ENCODE results near the gene PEX7. TPM values are rescaled to one million over a fixed set of nuclear protein-coding genes. Genes with fewer than 3 reads are reported as not detected.

The PEX7 gene
- total RNA-seq, 1 experiment from 2014 or later: 8.1 TPM

DNA sequence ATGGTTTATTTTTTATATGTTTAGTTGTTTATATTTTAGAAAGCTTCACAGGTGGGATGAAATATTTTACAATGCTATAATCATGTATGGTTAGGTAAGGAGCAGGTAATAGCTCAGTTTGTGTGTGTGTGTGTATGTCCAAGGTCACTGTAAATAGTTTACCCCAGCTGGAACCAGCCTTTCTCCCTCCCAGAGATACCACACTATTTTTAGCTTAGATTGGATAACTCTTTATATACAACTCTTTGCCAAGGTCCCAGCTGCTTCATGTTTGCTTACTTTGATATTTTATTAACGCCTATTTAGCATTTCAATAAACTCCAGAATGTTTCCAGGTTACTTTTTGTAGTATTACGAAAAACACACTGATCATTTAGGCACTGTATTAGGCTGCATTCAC is 1.8 kb upstream of the PEX7 start (continued):
- TF ChIP-seq, protein P1, sequence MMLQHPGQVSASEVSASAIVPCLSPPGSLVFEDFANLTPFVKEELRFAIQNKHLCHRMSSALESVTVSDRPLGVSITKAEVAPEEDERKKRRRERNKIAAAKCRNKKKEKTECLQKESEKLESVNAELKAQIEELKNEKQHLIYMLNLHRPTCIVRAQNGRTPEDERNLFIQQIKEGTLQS (IDR thresholded peaks at IDR 0.05): no peak

- Histone ChIP-seq H3K79me2 (ENCODE audit: insufficient read depth, low read length) (peaks cover 10% of the 10 kb centered on the region; the same call in 1 of the 2 replicates), H3K9ac (ENCODE audit: low read length) (peak overlapping the region; percentile 81), H2AFZ (ENCODE audit: low read depth, low read length, poor library complexity, severe bottlenecking) (peak overlapping the region; percentile 49), H3K4me2 (ENCODE audit: low read length) (peak overlapping the region; percentile 74), H3K9me3 (ENCODE audit: control insufficient read depth in 1 of 2, insufficient read depth in 1 of 2, low read depth in 1 of 2, low read length in 2 of 2) (no peaks in the 10 kb centered on the region), H3K27me3 (ENCODE audit: insufficient read depth, low read length) (no peaks in the 10 kb centered on the region), H3K9me2 (ENCODE audit: insufficient read depth) (no peaks in the 10 kb centered on the region), H4K20me1 (ENCODE audit: insufficient read depth) (no peaks in the 10 kb centered on the region), H3K36me3 (ENCODE audit: control insufficient read depth in 1 of 2, insufficient read depth in 2 of 2, low read length in 2 of 2) (peaks cover 0 to 10% of the 10 kb centered on the region in 2 experiments; a peak in 2 of 4 replicates), H3K27ac (ENCODE audit: low read depth, low read length) (peak overlapping the region; percentile 45), H3K4me1 (ENCODE audit: control insufficient read depth in 1 of 2, insufficient read depth in 2 of 2, low read length in 2 of 2) (peaks cover 4 to 14% of the 10 kb centered on the region in 2 experiments; a peak in 3 of 4 replicates), H3K4me3 (replicated peaks in 1 of 2; ENCODE audit: low read depth in 1 of 2, low read length in 2 of 2) (peak overlapping the region; percentile 60 to 63)
- DNase-seq (ENCODE audit: low read depth, low spot score) (no peak), ATAC-seq (peak; percentile 6; the same call in 1 of the 2 replicates)
- intact Hi-C loops (cut with micrococcal nuclease): no loop called here
- BruUV-seq (replicated peaks): TSS peak; percentile 83
- ChIA-PET CTCF (interaction anchor here (1.0 kb wide), 1 partner anchor 210 kb away, joined by 3 read pairs; no protein-coding TSS in a partner anchor), RAD21 (ENCODE audit: low non-redundant PET in 1 of 2, low total read pairs in 2 of 2, uncharacterized antibody in 2 of 2, unreplicated experiment in 2 of 2) (no interaction called here), POLR2A (no interaction called here)
- TF ChIP-seq POLR2AphosphoS5 (IDR thresholded peaks at IDR 0.05; ENCODE audit: low read depth, low read length) (no peak), JUND (IDR thresholded peaks at IDR 0.05) (no peak), CEBPB (IDR thresholded peaks at IDR 0.05; ENCODE audit: low read depth) (no peak), EZH2 (IDR thresholded peaks at IDR 0.05) (no peak), MAX (IDR thresholded peaks at IDR 0.05) (no peak)
Observed at GRCh38 chr6:136822046-136822375, 381 bp upstream of the PEX7 start.

DNA sequence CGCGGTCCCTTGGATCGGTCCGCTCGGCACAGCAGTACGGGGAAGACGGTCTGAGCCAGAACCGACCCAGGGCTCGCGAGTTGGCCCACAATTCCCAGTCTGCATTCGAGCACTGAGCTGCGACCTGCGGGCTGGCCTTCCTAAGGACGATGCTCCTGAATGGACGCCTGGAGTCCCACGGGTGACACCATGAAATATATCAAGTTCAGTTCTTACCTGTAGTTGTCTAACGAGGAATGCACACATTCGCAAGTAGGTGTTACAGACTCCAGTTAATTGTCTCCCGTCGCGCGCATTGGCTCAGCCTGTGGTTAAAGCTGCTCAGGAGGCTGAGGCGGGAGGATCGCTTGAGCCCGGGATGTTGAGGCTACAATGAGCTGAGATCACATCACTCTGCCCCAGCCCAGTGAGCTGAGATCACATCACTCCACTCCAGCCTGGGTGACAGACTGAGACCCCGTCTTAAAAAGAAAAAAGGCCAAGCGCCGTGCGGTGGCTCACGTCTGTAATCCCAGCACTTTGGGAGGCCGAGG is 802 bp downstream of the PEX7 start:
- peak overlapping the region; percentile 45 for H3K27ac ChIP-seq (ENCODE audit: low read depth, low read length)
- H3K4me3 ChIP-seq (replicated peaks in 1 of 2; ENCODE audit: low read depth in 1 of 2, low read length in 2 of 2): peak overlapping the region; percentile 60 to 63
- ChIA-PET CTCF (interaction anchor here (1.0 to 1.4 kb wide), 2 partner anchors 178 to 211 kb away, joined by 3 to 7 read pairs; no protein-coding TSS in a partner anchor), RAD21 (ENCODE audit: low non-redundant PET in 1 of 2, low total read pairs in 2 of 2, uncharacterized antibody in 2 of 2, unreplicated experiment in 2 of 2) (no interaction called here), POLR2A (interaction anchor here (1.6 kb wide), 1 partner anchor 31 kb away, joined by 4 read pairs; the partner anchor contains the start of gene MAP3K5)
- H3K79me2 ChIP-seq (ENCODE audit: insufficient read depth, low read length): peaks cover 10% of the 10 kb centered on the region; the same call in 1 of the 2 replicates
- DNase-seq (ENCODE audit: low read depth, low spot score) (no peak), ATAC-seq (no peak)
- H2AFZ ChIP-seq (ENCODE audit: low read depth, low read length, poor library complexity, severe bottlenecking): no peak overlapping the region
- no peaks in the 10 kb centered on the region for H4K20me1 ChIP-seq (ENCODE audit: insufficient read depth)
- peak overlapping the region; percentile 74 for H3K4me2 ChIP-seq (ENCODE audit: low read length)
- no peaks in the 10 kb centered on the region for H3K9me2 ChIP-seq (ENCODE audit: insufficient read depth)
- intact Hi-C loops (cut with micrococcal nuclease): no loop called here
- peak overlapping the region; percentile 81 for H3K9ac ChIP-seq (ENCODE audit: low read length)
- no peaks in the 10 kb centered on the region for H3K9me3 ChIP-seq (ENCODE audit: control insufficient read depth in 1 of 2, insufficient read depth in 1 of 2, low read depth in 1 of 2, low read length in 2 of 2)
- BruUV-seq (replicated peaks): no TSS peak
- peaks cover 4 to 14% of the 10 kb centered on the region in 2 experiments; a peak in 3 of 4 replicates for H3K4me1 ChIP-seq (ENCODE audit: control insufficient read depth in 1 of 2, insufficient read depth in 2 of 2, low read length in 2 of 2)
- H3K36me3 ChIP-seq (ENCODE audit: control insufficient read depth in 1 of 2, insufficient read depth in 2 of 2, low read length in 2 of 2): peaks cover 0 to 11% of the 10 kb centered on the region in 2 experiments; a peak in 2 of 4 replicates
- H3K27me3 ChIP-seq (ENCODE audit: insufficient read depth, low read length): no peaks in the 10 kb centered on the region
- TF ChIP-seq, protein P1 (IDR thresholded peaks at IDR 0.05): no peak
- TF ChIP-seq POLR2AphosphoS5 (IDR thresholded peaks at IDR 0.05; ENCODE audit: low read depth, low read length) (no peak), EZH2 (IDR thresholded peaks at IDR 0.05) (no peak), CEBPB (IDR thresholded peaks at IDR 0.05; ENCODE audit: low read depth) (no peak), ZNF274 (IDR thresholded peaks at IDR 0.05; ENCODE audit: low read depth, low read length) (no peak), ELF1 (IDR thresholded peaks at IDR 0.05; ENCODE audit: borderline replicate concordance, low read depth) (no peak), REST (IDR thresholded peaks at IDR 0.05; ENCODE audit: low read depth) (no peak), TCF7L2 (IDR thresholded peaks at IDR 0.05; ENCODE audit: borderline replicate concordance, extremely low read depth, insufficient read depth, insufficient read length) (no peak), POLR2A (IDR thresholded peaks at IDR 0.05; ENCODE audit: borderline replicate concordance, extremely low read depth, insufficient read depth, insufficient read length) (no peak), YY1 (IDR thresholded peaks at IDR 0.05; ENCODE audit: extremely low read depth, insufficient replicate concordance, low read depth, low read length) (no peak), FOSL1 (IDR thresholded peaks at IDR 0.05; ENCODE audit: low read depth) (no peak), ZFX (IDR thresholded peaks at IDR 0.05) (no peak)

Measured in HCT116 (cell line).